Spleen (tissue), 11 donors: ENCODE results near the gene PRR5L. TPM values are rescaled to one million over a fixed set of nuclear protein-coding genes. Genes with fewer than 3 reads are reported as not detected.
A peak's percentile ranks its signal among the peaks of the same experiment; 100 is the strongest.

Source experiments
- DNase-seq: peaks from one replicate; pipeline ENCODE4 v3.0.0-alpha.2; 2020
- H3K27ac ChIP-seq, 8 donors: fragments of 200-600 bp; sonication (generic) in 7 of 8; 1 replicate in 4 of 8; 2 replicates in 4 of 8; pipeline versions ENCODE4 v1.5.0 to v1.8.0; 2016 to 2021; ENCODE audit warnings: inconsistent platforms in 4 of 8, mild to moderate bottlenecking in 4 of 8, moderate library complexity in 1 of 8
- H3K27me3 ChIP-seq, 7 donors: fragments of 200-600 bp; sonication (generic) in 6 of 7; replicated peaks in 1 of 7; 1 replicate in 4 of 7; 2 replicates in 3 of 7; pipeline versions ENCODE4 v1.5.0 to v1.8.0; 2016 to 2021; ENCODE audit warnings: inconsistent platforms in 3 of 7, mild to moderate bottlenecking in 1 of 7
- H3K36me3 ChIP-seq, 6 donors: fragments of 200-600 bp; sonication (generic) in 5 of 6; 1 replicate in 4 of 6; 2 replicates in 2 of 6; pipeline versions ENCODE4 v1.5.0 to v1.8.0; 2016 to 2021; ENCODE audit warnings: inconsistent platforms in 2 of 6
- H3K4me1 ChIP-seq, 6 donors: fragments of 200-600 bp; sonication (generic) in 5 of 6; 1 replicate in 3 of 6; 2 replicates in 3 of 6; pipeline versions ENCODE4 v1.5.0 to v1.8.0; 2016 to 2021; ENCODE audit warnings: inconsistent platforms in 3 of 6
- H3K4me3 ChIP-seq, 8 donors: fragments of 200-600 bp; sonication (generic) in 7 of 8; 1 replicate in 4 of 8; 2 replicates in 4 of 8; pipeline versions ENCODE4 v1.5.0 to v1.8.0; 2016 to 2021; ENCODE audit warnings: inconsistent platforms in 4 of 8, mild to moderate bottlenecking in 4 of 8, moderate library complexity in 2 of 8
- H3K9me3 ChIP-seq, 8 donors: fragments of 200-600 bp; sonication (generic) in 7 of 8; 1 replicate in 4 of 8; 2 replicates in 4 of 8; pipeline versions ENCODE4 v1.5.0 to v1.8.0; 2016 to 2021; ENCODE audit warnings: inconsistent platforms in 4 of 8
- POLR2A ChIP-seq, 3 donors: fragments of 450-650 bp; IDR thresholded peaks; one replicate each; pipeline ENCODE4 v1.5.1; 2017; ENCODE audit warnings: antibody characterized with exemption in 3 of 3, mild to moderate bottlenecking in 1 of 3
- POLR2AphosphoS5 ChIP-seq, 3 donors: sonication (generic); formaldehyde crosslinking; IDR thresholded peaks; one replicate each; pipeline ENCODE4 v1.5.1; 2017; ENCODE audit warnings: antibody characterized with exemption in 3 of 3
- WGBS, 5 donors: extraction: QIAGEN DNeasy Blood & Tissue Kit in 3 of 5; methylation state at CpG; one replicate each; pipeline versions ENCODE4 v1.1.5 to v1.1.7; 2013 to 2018; 5-methylcytosine and 5-hydroxymethylcytosine counted together
- intact Hi-C: fragments of 100-400 bp; cut with DNase I; formaldehyde crosslinking; loops from one replicate; pipeline ENCODE4 v1.15.0; 2023; ENCODE audit warnings: low total_unique reads
- polyA plus RNA-seq, 3 donors: library from polyadenylated mRNA; stranded (reverse); fragments of 200-250 nt; gene quantifications; one replicate each; pipeline ENCODE4 v1.2.1, GENCODE V29; 2013
- total RNA-seq, 7 donors: library from RNA; depleted of rRNA in 3 of 7; stranded (reverse); fragments of >200 nt in 3 of 7; fragmentation: NEBNext Ultra II Directional in 4 of 7; extraction: Animal tissue kit (Norgen Biotek cat#: 25700) in 4 of 7; gene quantifications; one replicate each; pipeline versions ENCODE4 v1.1.0 to v1.2.1, GENCODE V29; 2016 to 2021
- TF ChIP-seq, protein P1 (sequence below), 11 experiments: fragments of 200-600 bp in 7 of 11; fragments of 450-650 bp in 4 of 11; sonication (generic) in 4 of 11; IDR thresholded peaks in 8 of 11; conservative IDR thresholded peaks in 3 of 11; 1 replicate in 7 of 11; 2 replicates in 4 of 11; pipeline versions ENCODE4 v1.4.0 to v1.8.0; 2016 to 2021; ENCODE audit warnings: antibody characterized with exemption in 11 of 11, inconsistent platforms in 4 of 11, mild to moderate bottlenecking in 1 of 11
- donor health status: healthy with polysubstance abuse.
- donor health status: DM: no; HTN: no; CAD: no; lungs with moderate emphysema.
- donor health status: DM: no; HTN: no; CAD: no.
- donor health status: Bipolar disorder and iron deficiency.
- donor health status: healthy.
- donor health status: DM: no; HTN: no; CAD: no.
- donor health status: DM: yes; HTN: yes; CAD: no.

The PRR5L gene
- total and polyA plus RNA-seq, 10 donors, result 10.7 to 330 (median 140) TPM

DNA sequence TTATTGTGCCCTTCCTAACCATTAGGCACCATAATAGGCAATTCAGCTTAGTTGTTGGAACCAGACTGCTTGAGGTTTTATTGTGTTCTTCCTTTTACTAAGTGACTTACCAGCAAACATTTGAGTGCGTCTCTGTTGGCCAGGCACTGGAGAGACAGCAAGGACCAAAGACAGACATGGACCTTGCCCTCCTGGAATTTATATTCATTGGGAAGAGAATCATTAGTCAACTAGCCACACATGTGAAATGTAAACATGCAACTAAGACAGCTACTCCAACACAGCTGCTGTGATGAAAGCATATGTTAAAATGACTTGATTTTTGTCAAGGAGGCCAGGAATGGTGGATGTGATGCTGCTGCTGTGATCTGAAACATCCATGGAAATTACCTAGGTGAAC, 107.6 kb downstream of the PRR5L start:
- Histone ChIP-seq H3K4me1 (peaks cover 29 to 97% (median 72%) of the 10 kb centered on the region in 6 donors), H3K4me3 (no peak overlapping the region), H3K36me3 (peaks cover 0 to 99% (median 36%) of the 10 kb centered on the region in 6 donors), H3K9me3 (no peaks in the 10 kb centered on the region), H3K27me3 (no peaks in the 10 kb centered on the region), H3K27ac (peak overlapping the region in 1 of 8 donors; percentile 52)
- intact Hi-C loops, result no loop called here
- 88 to 95% (median 91%) methylated on average over 1 of the region's 1 CpG for WGBS, 5 donors
- TF ChIP-seq POLR2AphosphoS5 (IDR thresholded peaks at IDR 0.05) (no peak), POLR2A (IDR thresholded peaks at IDR 0.05) (no peak)
- TF ChIP-seq, protein P1, sequence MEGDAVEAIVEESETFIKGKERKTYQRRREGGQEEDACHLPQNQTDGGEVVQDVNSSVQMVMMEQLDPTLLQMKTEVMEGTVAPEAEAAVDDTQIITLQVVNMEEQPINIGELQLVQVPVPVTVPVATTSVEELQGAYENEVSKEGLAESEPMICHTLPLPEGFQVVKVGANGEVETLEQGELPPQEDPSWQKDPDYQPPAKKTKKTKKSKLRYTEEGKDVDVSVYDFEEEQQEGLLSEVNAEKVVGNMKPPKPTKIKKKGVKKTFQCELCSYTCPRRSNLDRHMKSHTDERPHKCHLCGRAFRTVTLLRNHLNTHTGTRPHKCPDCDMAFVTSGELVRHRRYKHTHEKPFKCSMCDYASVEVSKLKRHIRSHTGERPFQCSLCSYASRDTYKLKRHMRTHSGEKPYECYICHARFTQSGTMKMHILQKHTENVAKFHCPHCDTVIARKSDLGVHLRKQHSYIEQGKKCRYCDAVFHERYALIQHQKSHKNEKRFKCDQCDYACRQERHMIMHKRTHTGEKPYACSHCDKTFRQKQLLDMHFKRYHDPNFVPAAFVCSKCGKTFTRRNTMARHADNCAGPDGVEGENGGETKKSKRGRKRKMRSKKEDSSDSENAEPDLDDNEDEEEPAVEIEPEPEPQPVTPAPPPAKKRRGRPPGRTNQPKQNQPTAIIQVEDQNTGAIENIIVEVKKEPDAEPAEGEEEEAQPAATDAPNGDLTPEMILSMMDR (IDR thresholded peaks at IDR 0.05 in 8 of 11, conservative IDR thresholded peaks at IDR 0.05 in 3 of 11), result no peak
- no peak for DNase-seq

DNA sequence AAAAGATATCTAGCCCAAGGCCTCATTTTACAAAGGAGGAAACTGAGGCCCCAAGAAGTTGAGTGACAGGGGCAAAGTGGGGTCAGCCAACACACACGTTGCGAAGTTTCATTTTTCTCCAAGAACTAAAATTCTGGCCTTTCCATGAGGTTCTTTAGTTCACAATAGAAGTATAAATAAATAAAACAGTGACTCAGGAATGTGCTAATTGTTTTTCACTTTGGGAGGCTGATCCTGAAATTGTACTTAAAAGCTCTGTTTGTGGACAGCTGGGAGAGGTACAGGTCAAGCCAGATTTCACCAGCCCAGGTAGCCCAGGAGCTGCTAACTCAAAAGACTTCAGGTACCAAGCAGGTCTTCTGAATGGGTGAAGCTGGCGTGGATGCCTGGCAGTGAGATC, 108.7 kb downstream of the PRR5L start:
- intact Hi-C loops, result no loop called here
- TF ChIP-seq POLR2AphosphoS5 (IDR thresholded peaks at IDR 0.05), result no peak
- TF ChIP-seq POLR2A (IDR thresholded peaks at IDR 0.05), result no peak
- TF ChIP-seq, protein P1 (IDR thresholded peaks at IDR 0.05 in 8 of 11, conservative IDR thresholded peaks at IDR 0.05 in 3 of 11), result no peak
- 87 to 96% (median 91%) methylated on average over 3 of the region's 3 CpGs for WGBS, 5 donors
- peaks cover 41 to 97% (median 73%) of the 10 kb centered on the region in 6 donors for H3K4me1 ChIP-seq
- no peaks in the 10 kb centered on the region for H3K27me3 ChIP-seq
- H3K36me3 ChIP-seq, result peaks cover 0 to 93% (median 31%) of the 10 kb centered on the region in 6 donors
- H3K4me3 ChIP-seq, result no peak overlapping the region
- peak overlapping the region in 3 of 8 donors; percentile 10 to 28 (median 21) for H3K27ac ChIP-seq
- H3K9me3 ChIP-seq, result no peaks in the 10 kb centered on the region
- no peak for DNase-seq

DNA sequence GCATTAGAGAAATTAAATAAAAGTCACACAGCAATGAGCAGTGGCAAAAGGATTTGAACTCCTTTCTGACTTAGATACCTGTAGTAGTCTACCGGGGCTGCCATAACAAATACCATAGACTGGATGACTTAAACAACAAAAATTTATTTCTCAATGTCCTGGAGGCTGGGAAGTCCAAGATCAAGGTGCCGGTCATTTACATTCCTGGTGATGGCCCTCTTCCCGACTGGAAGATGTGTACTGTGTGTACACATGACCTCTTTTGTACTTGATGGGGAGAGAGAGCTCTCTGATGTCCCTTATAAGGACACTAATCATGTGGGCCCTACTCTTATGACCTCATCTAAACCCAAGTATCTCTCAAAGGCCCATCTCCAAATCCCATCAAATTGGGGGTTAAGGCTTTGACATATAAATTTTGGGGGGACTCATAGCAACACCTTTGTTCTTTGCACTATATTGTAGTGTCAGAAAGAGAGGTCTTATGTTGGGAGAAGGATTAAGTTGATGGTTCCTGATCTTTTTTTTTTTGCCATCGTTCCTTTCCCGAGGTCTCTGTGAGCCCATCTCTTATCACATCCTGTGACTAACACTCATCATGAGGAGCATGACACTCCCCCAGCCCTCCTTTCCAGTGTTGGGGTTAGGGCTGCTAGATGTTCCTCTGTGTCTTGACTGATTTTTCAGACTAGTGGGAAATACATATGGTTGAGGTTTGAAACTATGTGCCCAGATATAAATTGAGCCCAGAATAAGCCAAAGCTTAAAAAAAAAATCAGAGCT, 109.7 kb downstream of the PRR5L start:
- 67 to 85% (median 79%) methylated on average over 5 of the region's 5 CpGs for WGBS, 5 donors
- no peak for DNase-seq
- TF ChIP-seq, protein P1 (IDR thresholded peaks at IDR 0.05 in 8 of 11, conservative IDR thresholded peaks at IDR 0.05 in 3 of 11), result no peak
- TF ChIP-seq POLR2A (IDR thresholded peaks at IDR 0.05), result no peak
- TF ChIP-seq POLR2AphosphoS5 (IDR thresholded peaks at IDR 0.05), result no peak
- Histone ChIP-seq H3K27me3 (no peaks in the 10 kb centered on the region), H3K4me1 (peaks cover 43 to 97% (median 73%) of the 10 kb centered on the region in 6 donors), H3K9me3 (no peaks in the 10 kb centered on the region), H3K36me3 (peaks cover 0 to 93% (median 29%) of the 10 kb centered on the region in 6 donors), H3K27ac (peak overlapping the region in 4 of 8 donors; percentile 30 to 93 (median 88)), H3K4me3 (no peak overlapping the region)
- intact Hi-C loops, result no loop called here

DNA sequence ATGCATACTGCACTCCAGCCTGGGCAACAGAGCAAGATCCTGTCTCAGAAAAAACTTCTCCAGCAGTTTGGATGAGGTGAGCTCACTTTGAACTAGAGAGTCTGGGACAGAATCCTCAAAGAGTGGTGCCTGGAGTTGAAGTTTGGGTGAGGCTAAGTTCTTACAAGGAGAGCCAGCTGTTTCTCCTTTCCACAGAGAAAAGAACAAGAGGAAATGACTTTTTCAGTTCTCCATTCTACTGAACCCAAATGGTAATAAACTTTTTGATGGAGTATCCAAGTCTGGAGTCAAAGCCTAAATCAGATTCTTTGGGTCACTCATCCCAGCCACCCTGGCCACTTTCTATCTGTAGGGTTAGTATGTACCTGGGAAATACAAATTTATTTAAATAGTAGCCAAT, 111.3 kb downstream of the PRR5L start:
- Histone ChIP-seq H3K27ac (peak overlapping the region in 4 of 8 donors; percentile 26 to 93 (median 88)), H3K27me3 (no peaks in the 10 kb centered on the region), H3K4me3 (no peak overlapping the region), H3K36me3 (peaks cover 0 to 89% (median 19%) of the 10 kb centered on the region in 6 donors), H3K4me1 (peaks cover 55 to 97% (median 74%) of the 10 kb centered on the region in 6 donors), H3K9me3 (no peaks in the 10 kb centered on the region)
- intact Hi-C loops, result no loop called here
- no peak for TF ChIP-seq POLR2A (IDR thresholded peaks at IDR 0.05)
- no peak for TF ChIP-seq POLR2AphosphoS5 (IDR thresholded peaks at IDR 0.05)
- TF ChIP-seq, protein P1 (IDR thresholded peaks at IDR 0.05 in 8 of 11, conservative IDR thresholded peaks at IDR 0.05 in 3 of 11), result no peak
- DNase-seq, result no peak
